Measurements from ENCODE around the gene ESYT3.
"Not testable (repeated sequence)": the region's sequence is repeated elsewhere in the genome, so short reads cannot be mapped to it uniquely, and the experiment has no call there.

Gene ESYT3

GRCh38 chr3:138461896-138462295 lies 27.5 kb downstream of the ESYT3 start:
- no peak for FAIRE-seq

- no peak for FAIRE-seq
Observed at GRCh38 chr3:138463724-138464490, 29.5 kb downstream of the ESYT3 start.

DNA sequence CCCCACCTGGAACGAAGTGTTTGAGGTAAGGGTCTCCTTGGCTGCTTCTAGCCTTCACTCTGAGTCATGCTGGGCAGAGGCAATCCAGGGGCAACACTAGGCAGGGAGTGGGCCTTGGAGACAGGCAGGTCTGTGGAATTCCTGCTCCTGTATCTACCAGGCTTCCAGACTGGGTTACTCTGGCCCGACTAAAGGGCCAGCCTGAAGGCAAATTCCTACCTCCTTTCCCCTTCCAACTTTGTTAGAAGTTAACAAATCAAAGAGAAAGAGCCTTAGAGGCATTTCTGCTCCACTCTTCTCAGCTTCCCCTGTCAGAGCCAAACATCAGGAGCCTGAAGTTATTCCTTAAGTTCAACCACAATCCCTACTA lies 30.1 kb downstream of the ESYT3 start:
- no peak for FAIRE-seq

- FAIRE-seq = no peak
Observed at GRCh38 chr3:138465451-138465850, 31.0 kb downstream of the ESYT3 start.

DNA sequence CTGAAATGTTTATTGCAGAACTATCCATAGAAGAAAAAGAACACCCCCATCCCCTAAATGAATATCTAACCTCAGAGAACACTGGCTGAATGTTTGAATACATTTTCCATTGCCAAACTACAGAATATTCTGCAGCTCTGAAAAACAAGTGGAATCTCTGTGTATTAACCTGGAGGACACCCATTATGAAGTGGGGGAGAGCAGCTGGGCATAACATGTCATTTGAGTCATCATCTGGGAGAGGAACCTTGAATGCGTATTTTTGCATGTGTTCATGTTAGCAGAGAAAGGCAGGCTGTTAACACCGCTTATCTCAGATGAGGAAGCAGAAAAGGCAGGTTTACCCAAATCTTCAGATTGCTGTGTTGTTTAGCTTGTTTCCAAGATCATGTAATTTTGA lies 31.5 kb downstream of the ESYT3 start:
- FAIRE-seq = no peak

DNA sequence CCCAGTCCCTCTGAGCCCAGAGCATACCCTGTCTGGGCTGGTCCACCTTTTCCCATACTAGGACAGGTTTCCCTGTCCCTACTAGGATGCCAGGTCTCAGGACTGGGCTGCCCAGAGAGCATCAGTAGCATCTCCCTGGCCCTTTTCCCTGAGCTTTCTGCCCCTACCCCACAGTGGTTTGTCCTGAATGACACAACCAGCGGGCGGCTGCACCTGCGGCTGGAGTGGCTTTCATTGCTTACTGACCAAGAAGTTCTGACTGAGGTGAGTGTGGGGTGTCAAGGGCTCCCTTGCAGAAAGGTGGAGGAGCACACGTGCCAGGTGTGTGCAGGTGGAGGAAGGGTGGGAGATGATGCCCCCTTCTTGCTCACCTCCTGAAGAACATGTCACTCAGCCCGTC lies 33.5 kb downstream of the ESYT3 start:
- FAIRE-seq = no peak

DNA sequence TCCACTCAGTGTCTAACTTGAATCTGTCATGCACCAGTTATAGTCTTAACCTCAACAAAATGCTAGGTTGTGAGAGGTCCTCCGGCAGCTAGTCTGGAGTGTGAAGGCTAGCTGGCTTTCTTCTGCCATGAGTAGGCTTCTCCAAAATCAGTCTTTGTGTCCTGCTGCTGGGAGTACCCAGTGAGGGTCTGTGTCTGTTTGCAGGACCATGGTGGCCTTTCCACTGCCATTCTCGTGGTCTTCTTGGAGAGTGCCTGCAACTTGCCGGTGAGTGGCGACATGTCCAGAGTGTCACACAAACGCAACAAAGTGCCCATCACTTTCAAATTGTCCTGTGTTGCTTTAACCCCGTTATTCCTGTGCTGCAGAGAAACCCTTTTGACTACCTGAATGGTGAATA lies 34.0 kb downstream of the ESYT3 start:
- FAIRE-seq = no peak

GRCh38 chr3:138468886-138469285 lies 34.5 kb downstream of the ESYT3 start:
- FAIRE-seq = no peak

DNA sequence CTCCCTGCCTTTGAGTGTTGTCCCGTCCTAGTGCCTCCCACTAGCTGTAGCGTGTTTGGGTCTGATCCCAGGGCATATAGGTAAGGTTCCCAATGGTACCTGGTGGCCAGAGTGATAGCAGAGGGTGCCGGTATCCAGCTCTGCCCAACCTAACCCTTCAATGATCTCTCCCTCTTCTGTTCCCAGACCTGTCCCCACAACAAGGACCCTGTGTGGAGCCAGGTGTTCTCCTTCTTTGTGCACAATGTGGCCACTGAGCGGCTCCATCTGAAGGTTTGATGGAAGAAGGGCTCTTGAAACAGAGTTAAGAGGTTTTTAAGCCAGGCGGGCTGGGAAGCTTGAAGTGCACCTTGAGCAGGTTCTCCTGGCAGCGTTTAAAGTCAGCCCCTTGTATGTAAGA lies 35.5 kb downstream of the ESYT3 start:
- no peak for FAIRE-seq

DNA sequence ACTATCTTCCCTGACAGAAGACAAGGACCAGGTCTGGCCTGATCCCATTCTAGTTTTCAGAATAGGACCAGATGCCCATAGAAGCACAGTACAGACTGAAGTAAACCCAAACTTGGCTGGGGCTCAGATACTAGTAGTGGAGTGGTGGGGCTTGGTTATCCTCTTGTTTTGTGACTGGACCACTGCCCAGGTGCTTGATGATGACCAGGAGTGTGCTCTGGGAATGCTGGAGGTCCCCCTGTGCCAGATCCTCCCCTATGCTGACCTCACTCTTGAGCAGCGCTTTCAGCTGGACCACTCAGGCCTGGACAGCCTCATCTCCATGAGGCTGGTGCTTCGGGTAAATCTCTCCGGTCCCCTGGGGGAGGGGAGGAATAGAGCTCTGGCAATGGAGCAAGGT lies 36.3 kb downstream of the ESYT3 start:
- FAIRE-seq = no peak

DNA sequence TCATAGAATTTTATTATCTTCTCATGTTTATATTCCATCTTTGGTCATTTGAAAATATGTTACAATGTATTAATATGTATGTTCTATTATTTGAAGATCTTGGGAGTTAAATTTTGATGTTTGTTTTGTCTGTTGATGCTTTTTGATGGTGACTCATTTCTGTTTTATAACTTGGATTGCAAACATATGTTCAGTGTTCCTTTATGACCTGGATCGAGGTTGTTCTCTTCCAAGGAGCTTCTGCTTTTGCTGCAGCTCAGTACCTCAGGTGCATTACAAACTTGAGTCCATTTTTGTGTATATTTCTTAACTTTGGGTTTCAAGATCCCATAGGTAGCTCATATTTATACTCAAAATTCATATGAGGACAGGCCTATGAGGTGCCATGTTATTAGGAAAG lies 37.1 kb downstream of the ESYT3 start:
- FAIRE-seq = peak; percentile 85

DNA sequence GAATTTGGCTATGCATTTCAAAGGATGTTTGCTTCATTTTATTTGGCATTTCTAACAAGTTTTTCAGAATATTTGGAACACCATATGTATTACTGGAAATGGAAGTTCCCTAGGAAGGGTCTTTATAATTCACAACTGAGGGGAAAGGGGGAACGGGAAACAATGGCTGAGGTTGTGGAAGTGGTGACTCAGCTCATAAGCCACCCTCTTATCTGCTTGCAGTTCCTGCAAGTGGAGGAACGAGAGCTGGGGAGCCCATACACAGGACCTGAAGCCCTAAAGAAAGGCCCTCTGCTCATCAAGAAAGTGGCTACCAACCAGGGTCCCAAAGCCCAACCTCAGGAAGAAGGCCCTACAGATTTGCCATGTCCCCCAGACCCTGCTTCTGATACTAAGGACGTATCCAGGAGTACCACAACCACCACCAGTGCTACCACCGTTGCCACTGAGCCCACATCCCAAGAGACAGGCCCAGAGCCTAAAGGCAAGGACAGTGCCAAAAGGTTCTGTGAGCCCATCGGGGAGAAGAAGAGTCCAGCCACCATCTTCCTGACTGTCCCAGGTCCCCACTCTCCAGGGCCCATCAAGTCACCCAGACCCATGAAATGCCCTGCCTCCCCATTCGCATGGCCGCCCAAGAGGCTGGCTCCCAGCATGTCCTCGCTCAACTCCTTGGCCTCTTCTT lies 37.9 kb downstream of the ESYT3 start:
- FAIRE-seq = no peak

DNA sequence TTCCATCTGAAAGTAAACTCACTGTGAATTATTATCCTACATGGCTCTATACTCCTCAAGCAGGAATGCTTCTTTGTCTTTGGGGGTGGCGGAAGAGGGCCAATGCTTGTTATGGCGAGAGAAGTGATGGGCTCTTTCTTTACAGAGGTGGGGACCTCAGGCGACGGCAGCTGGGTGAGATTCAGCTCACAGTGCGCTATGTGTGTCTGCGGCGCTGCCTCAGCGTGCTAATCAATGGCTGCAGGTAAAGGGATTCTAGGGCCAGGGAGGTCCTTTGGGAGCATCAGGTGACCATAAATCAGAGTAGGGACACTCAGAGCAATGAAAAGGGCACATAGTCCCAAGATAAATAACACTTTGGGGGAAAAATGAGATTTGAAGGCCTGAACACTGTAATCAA lies 39.0 kb downstream of the ESYT3 start:
- no peak for FAIRE-seq

- FAIRE-seq = no peak
Observed at GRCh38 chr3:138474163-138474562, 39.7 kb downstream of the ESYT3 start.

- no peak for FAIRE-seq
Observed at GRCh38 chr3:138476526-138476925, 42.1 kb downstream of the ESYT3 start.

DNA sequence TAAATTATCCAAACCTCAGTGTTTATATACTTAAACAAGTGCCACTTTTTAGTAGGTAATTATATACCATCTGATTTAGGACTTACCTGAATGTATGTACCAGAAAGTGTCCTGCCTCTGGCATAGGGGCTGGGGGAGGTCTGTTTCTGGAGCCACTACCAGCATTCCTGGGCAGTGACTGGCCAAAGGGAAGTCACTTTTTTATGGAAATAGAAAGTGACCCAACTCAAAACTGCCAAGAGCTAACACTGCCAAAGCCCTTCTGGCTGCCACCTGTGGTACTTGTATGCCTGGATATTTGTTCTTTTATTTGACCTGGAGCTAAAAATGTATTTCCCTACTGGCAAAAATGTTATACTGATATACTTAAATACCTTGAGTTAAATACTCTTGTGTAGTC lies 42.7 kb downstream of the ESYT3 start:
- no peak for FAIRE-seq

- FAIRE-seq = no peak
Observed at GRCh38 chr3:138477801-138478200, 43.4 kb downstream of the ESYT3 start.

- FAIRE-seq = no peak
Observed at GRCh38 chr3:138479438-138479863, 45.0 kb downstream of the ESYT3 start.

- not testable (repeated sequence) for FAIRE-seq
Observed at GRCh38 chr3:138484672-138485071, 50.3 kb downstream of the ESYT3 start.

DNA sequence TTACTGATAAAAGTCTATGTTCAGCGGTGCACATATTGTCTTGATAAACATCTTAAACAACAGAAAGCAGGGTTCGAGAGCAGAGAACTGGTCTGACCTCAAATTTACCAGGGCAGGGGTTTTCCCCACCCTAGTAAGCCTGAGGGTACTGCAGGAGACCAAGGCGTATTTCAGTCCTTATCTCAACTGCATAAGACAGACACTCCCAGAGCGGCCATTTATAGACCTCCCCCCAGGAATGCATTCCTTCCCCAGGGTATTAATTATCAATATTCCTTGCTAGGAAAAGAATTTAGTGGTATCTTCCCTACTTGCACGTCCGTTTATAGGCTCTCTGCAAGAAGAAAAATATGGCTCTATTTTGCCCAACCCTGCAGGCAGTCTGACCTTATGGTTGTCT lies 52.2 kb downstream of the ESYT3 start:
- FAIRE-seq = not testable (repeated sequence)

DNA sequence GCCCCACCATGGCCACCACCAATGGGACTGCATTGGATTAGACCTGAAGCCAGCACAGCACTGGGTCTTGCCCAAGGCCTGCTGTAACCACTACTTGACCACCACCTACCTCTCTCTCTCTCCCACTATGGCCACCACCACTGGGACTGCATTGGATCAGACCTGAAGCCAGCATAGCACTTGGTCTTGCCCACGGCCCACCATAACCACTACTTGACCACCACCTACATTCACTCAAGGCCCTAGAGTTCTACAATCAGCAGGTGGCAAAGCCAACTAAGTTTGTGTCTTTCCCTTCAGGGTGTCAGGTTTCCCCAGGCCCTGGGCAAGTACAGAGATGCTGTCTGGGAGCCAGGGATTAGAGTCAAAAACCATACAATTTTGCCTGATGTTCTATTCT lies 57.6 kb downstream of the ESYT3 start:
- FAIRE-seq = no peak

DNA sequence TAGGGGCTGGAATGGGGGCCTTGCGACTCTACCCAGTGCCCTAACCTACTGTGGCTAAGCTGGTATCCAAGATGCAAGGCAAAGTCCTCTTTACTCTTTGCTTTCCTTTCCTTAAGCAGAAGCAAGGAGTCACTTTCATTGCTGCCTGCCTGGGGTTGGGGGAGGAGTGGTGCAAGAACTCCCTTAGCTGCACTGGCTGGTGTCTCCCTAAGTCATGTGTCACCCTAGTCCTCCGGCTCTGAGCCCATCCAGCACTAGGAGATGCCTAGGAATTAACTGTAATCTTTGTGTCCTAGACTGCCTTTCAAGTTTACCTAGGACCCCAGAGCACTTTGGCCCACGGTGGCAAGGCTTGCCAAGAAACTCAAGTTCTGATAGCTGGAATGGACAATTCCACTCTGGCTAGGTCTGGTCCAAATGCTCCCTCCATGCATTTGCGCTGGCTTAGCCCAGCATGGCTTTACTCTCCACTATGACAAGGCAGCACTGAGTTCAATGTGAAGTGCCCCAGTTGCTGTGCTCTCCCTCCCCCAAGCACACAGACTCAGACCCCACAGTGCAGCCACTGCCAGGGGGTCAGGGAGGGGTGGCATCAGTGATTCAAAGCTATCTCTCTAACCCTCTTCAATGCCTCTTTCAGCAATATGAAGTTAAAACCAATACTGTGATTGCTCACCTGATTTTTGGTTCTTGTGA lies 58.7 kb downstream of the ESYT3 start:
- no peak for FAIRE-seq

DNA sequence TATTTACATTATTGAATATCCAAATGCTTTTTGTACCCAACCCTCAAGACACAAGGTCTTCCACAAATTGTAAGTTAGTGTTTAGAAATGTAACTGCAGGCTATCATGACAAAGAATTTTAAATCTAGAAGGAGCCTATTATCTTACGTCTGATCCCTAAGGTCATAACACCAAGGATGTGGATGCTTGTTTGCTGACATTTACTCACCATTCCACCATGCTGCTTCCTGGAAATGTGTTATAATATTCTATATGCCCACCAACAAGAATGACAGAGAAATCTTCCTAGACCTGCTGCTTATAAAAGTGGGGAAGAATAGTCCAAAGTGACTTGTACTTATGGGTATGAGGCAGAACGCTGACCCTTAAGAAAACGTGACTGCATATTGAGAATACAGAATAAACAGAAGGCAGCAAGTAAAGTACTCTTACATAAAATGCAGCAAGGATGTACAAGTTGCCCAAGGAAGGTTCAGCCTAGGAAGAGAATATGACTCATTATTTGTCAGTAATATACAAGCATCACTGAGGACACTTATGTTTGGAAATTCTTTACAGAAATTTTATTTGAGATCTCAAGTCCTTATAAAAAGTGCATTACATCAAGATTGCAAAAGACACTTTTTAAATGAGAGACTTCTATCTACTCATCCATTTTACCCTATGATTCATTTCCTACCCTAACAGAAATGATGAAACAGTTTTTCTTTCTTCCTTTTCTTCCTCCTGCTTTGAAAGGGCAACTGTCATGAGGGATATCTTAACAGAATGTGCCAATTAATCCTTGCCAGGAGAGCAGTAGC lies 59.6 kb downstream of the ESYT3 start:
- FAIRE-seq = no peak
